HepG2 (cell line): Measurements from ENCODE around the gene LBR. TPM values are rescaled to one million over a fixed set of nuclear protein-coding genes. Genes with fewer than 3 reads are reported as not detected.

Source experiments
- AGO2 ChIP-seq: fragments of 200-400 bp; formaldehyde crosslinking; optimal IDR thresholded peaks from 2 replicates; pipeline ENCODE3; 2017; ENCODE audit warnings: mild to moderate bottlenecking, low read depth, low read length, moderate library complexity
- ARNT2 ChIP-seq: sonication (generic); formaldehyde crosslinking; IDR thresholded peaks from 2 replicates; pipeline ENCODE4 v1.8.0; 2022; ENCODE audit warnings: mild to moderate bottlenecking, low read depth, missing genetic modification reagents, moderate library complexity
- ATF7-NPFF ChIP-seq: sonication (generic); formaldehyde crosslinking; IDR thresholded peaks from 2 replicates; pipeline ENCODE4 v1.8.1; 2023; ENCODE audit warnings: mild to moderate bottlenecking, low read depth, missing genetic modification reagents, moderate library complexity
- CREB3 ChIP-seq: sonication (generic); formaldehyde crosslinking; IDR thresholded peaks from 2 replicates; pipeline ENCODE4 v1.5.0; 2020; ENCODE audit warnings: missing genetic modification reagents
- MAFK ChIP-seq, 2 experiments: IDR thresholded peaks in 1 of 2; conservative IDR thresholded peaks in 1 of 2; 2 replicates each; pipeline ENCODE4 v1.6.1; 2011; ENCODE audit warnings: improper control_type of control experiment in 2 of 2, low read length in 2 of 2
- MYNN ChIP-seq: sonication (generic); formaldehyde crosslinking; IDR thresholded peaks from 2 replicates; pipeline ENCODE4 v1.4.0; 2020; ENCODE audit warnings: mild to moderate bottlenecking, low read depth, missing genetic modification reagents
- POLR2AphosphoS2 ChIP-seq: IDR thresholded peaks from 2 replicates; pipeline ENCODE4 v1.6.1; 2011; ENCODE audit warnings: low read depth, low read length, improper control_type of control experiment
- SAFB2 ChIP-seq: sonication (generic); formaldehyde crosslinking; IDR thresholded peaks from 2 replicates; pipeline ENCODE4 v1.5.1; 2020; ENCODE audit warnings: missing genetic modification reagents, low read depth, mild to moderate bottlenecking, borderline replicate concordance
- SOX13 ChIP-seq, 3 experiments: fragments of 450-650 bp in 1 of 3; sonication (generic) in 1 of 3; formaldehyde crosslinking in 1 of 3; IDR thresholded peaks in 2 of 3; conservative IDR thresholded peaks in 1 of 3; 2 replicates each; pipeline versions ENCODE4 v1.5.0 to v1.6.1; 2016 to 2020; ENCODE audit warnings: antibody characterized with exemption in 1 of 3, mild to moderate bottlenecking in 1 of 3, missing compliant biosample characterization in 1 of 3, missing genetic modification reagents in 1 of 3, moderate library complexity in 1 of 3
- TCF12 ChIP-seq, 2 experiments: fragments of 450-650 bp in 1 of 2; sonication (generic) in 1 of 2; formaldehyde crosslinking in 1 of 2; IDR thresholded peaks; 2 replicates each; pipeline versions ENCODE4 v1.6.1 to v1.8.0; 2017 to 2022; ENCODE audit warnings: antibody characterized with exemption in 1 of 2, mild to moderate bottlenecking in 1 of 2, missing genetic modification reagents in 1 of 2, moderate library complexity in 1 of 2
- TGIF2 ChIP-seq: IDR thresholded peaks from 2 replicates; pipeline ENCODE4 v1.6.1; 2016; ENCODE audit warnings: control low read depth, missing compliant biosample characterization
- THAP11 ChIP-seq: IDR thresholded peaks from 2 replicates; pipeline ENCODE4 v1.6.1; 2016; ENCODE audit warnings: missing biosample characterization, missing genetic modification reagents
- U2AF2 ChIP-seq: fragments of 200-400 bp; formaldehyde crosslinking; IDR thresholded peaks from 2 replicates; pipeline ENCODE4 v1.6.1; 2017; ENCODE audit warnings: low read depth, mild to moderate bottlenecking, low read length
- ZC3H4 ChIP-seq: sonication (generic); formaldehyde crosslinking; IDR thresholded peaks from 2 replicates; pipeline ENCODE4 v1.4.0; 2020; ENCODE audit warnings: missing genetic modification reagents, borderline replicate concordance
- ZEB1 ChIP-seq: IDR thresholded peaks from 2 replicates; pipeline ENCODE4 v1.6.1; 2012; ENCODE audit warnings: mild to moderate bottlenecking, low read depth, inconsistent platforms; ENCODE audit not compliant: insufficient replicate concordance
- ZNF17 ChIP-seq: sonication (generic); formaldehyde crosslinking; IDR thresholded peaks from 2 replicates; pipeline ENCODE4 v1.5.0; 2020; ENCODE audit warnings: mild to moderate bottlenecking, missing genetic modification reagents
- ZNF18 ChIP-seq: sonication (generic); formaldehyde crosslinking; IDR thresholded peaks from 2 replicates; pipeline ENCODE4 v1.8.0; 2022; ENCODE audit warnings: mild to moderate bottlenecking, missing genetic modification reagents; ENCODE audit not compliant: insufficient replicate concordance
- ZNF326 ChIP-seq: sonication (generic); formaldehyde crosslinking; IDR thresholded peaks from 2 replicates; pipeline ENCODE4 v1.4.0; 2020; ENCODE audit warnings: missing genetic modification reagents, borderline replicate concordance
- ZNF510 ChIP-seq: sonication (generic); formaldehyde crosslinking; IDR thresholded peaks from 2 replicates; pipeline ENCODE4 v1.4.0; 2020; ENCODE audit warnings: low read depth, mild to moderate bottlenecking, missing genetic modification reagents
- ZNF549 ChIP-seq: sonication (generic); formaldehyde crosslinking; IDR thresholded peaks from 2 replicates; pipeline ENCODE4 v1.5.0; 2020; ENCODE audit warnings: missing genetic modification reagents
- ZNF660 ChIP-seq: sonication (generic); formaldehyde crosslinking; IDR thresholded peaks from 2 replicates; pipeline ENCODE4 v1.5.1; 2020; ENCODE audit warnings: mild to moderate bottlenecking, low read depth, missing genetic modification reagents, borderline replicate concordance
- ZNF674 ChIP-seq: sonication (generic); formaldehyde crosslinking; IDR thresholded peaks from 2 replicates; pipeline ENCODE4 v1.5.0; 2020; ENCODE audit warnings: low read depth, mild to moderate bottlenecking, missing genetic modification reagents
- polyA plus RNA-seq, 8 experiments: library from polyadenylated mRNA; depleted of rRNA in 3 of 8; stranded (reverse) in 7 of 8; unstranded in 1 of 8; fragments of >200 nt; fragmentation: Illumina TruSeq in 4 of 8; extraction: Trizol in 4 of 8; gene quantifications; 2 replicates each; pipeline versions ENCODE4 v1.2.1 to v1.2.3, GENCODE V29; 2011 to 2016; ENCODE audit warnings: low read depth in 4 of 8, missing spikeins in 1 of 8, mixed read lengths in 1 of 8; ENCODE audit not compliant: insufficient read depth in 1 of 8
- total RNA-seq, 5 experiments: library from RNA; depleted of rRNA; stranded (reverse); fragments of >200 nt; fragmentation: Illumina TruSeq; extraction: Trizol; gene quantifications; 2 replicates each; pipeline ENCODE4 v1.2.3, GENCODE V29; 2016; ENCODE audit warnings: low read depth in 1 of 5
- TF ChIP-seq, protein P1 (sequence below): IDR thresholded peaks from 2 replicates; pipeline ENCODE4 v1.6.1; 2016; ENCODE audit warnings: mild to moderate bottlenecking, missing biosample characterization, missing genetic modification reagents
- TF ChIP-seq, protein P2 (sequence below): sonication (generic); formaldehyde crosslinking; IDR thresholded peaks from 2 replicates; pipeline ENCODE4 v1.4.0; 2020; ENCODE audit warnings: missing genetic modification reagents, low read depth, mild to moderate bottlenecking, borderline replicate concordance

LBR gene
- total and polyA plus RNA-seq, 2 of the 13 experiments (the other 11 are each of a cell fraction or from before 2014, with no cell fraction given), result 38.9 to 76.7 TPM

DNA sequence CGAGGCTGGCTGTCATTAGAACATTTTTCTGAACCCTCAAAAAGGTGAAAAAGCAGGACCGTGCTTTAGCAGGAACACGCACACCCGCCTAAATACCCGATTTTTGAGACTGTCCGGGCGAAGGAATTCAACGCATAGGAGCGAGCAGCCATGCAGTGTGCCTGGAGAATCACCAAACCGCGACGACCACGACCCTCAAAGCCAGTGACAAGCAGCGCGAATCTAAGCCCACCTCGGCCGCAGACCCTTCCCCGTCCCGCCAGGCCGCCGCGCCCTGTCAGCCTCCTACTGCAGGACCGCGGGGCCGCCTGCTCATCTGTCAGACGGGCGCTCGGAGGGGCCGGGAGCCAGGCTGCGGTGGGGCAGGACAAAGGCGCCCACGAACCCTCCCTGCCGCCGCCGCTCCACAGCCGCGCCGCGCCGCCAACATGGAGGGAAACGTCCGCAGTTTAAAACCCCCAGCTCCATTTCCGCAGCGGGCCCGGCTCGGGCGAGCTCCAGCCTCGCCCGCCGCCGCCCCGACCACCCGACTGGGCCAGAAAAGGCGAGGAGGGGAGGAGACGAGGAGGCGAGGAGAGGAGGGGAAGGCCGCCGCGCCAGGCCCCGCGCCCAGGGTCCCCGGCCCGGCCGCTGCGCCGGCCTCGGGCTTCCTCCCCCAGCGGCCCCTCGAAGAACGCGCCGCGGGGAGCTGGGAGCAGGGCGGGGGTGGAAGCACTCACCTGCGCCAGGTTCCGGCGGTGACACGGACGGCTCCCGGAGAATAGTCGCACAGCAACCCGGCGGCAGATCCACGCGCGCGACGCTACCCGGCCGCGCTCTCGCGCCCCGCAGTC, at the start of gene LBR (continued):
- 0 out of 2 replicates have a peak, but pooled peaks have one; percentile 73 for TF ChIP-seq CREB3 (CRISPR knock-in tag)
- TF ChIP-seq AGO2, result peak; percentile 61
- TF ChIP-seq ZNF17 (CRISPR knock-in tag), result no peak
- TF ChIP-seq POLR2AphosphoS2, result no peak
- no peak for TF ChIP-seq ZNF674 (CRISPR knock-in tag)
- no peak for TF ChIP-seq ZNF18
- no peak for TF ChIP-seq ZNF549 (CRISPR knock-in tag)
- TF ChIP-seq THAP11 (CRISPR knock-in tag), result peak; percentile 19; the same call in 1 of the 2 replicates
- peak; percentile 51; the same call in 1 of the 2 replicates for TF ChIP-seq TGIF2 (CRISPR knock-in tag)
- TF ChIP-seq U2AF2, result no peak
- TF ChIP-seq ZNF660 (CRISPR knock-in tag), result no peak
- TF ChIP-seq ZNF326 (CRISPR knock-in tag), result no peak
- peak; percentile 53; the same call in 1 of the 2 replicates for TF ChIP-seq SAFB2 (CRISPR knock-in tag)
- TF ChIP-seq ZC3H4, result no peak
- no peak for TF ChIP-seq TCF12 (IDR thresholded peaks at IDR 0.05)
- TF ChIP-seq TCF12 (CRISPR knock-in tag; IDR thresholded peaks at IDR 0.05), result no peak
- TF ChIP-seq, protein P1, sequence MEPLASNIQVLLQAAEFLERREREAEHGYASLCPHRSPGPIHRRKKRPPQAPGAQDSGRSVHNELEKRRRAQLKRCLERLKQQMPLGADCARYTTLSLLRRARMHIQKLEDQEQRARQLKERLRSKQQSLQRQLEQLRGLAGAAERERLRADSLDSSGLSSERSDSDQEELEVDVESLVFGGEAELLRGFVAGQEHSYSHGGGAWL, result no peak; the same call in 1 of the 2 replicates
- TF ChIP-seq ATF7-NPFF (CRISPR knock-in tag), result peak; percentile 75; the same call in 1 of the 2 replicates
- TF ChIP-seq, protein P2, sequence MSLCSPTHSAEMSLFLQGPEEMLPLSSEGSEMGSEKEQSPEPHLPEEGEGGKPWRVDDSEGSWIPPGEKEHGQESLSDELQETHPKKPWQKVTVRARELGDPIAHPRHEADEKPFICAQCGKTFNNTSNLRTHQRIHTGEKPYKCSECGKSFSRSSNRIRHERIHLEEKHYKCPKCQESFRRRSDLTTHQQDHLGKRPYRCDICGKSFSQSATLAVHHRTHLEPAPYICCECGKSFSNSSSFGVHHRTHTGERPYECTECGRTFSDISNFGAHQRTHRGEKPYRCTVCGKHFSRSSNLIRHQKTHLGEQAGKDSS (CRISPR knock-in tag), result peak; percentile 41; the same call in 1 of the 2 replicates
- TF ChIP-seq SOX13 (IDR thresholded peaks at IDR 0.05), result no peak
- TF ChIP-seq SOX13 (CRISPR knock-in tag; conservative IDR thresholded peaks at IDR 0.05 in 1 of 2, IDR thresholded peaks at IDR 0.05 in 1 of 2), result no peak
- TF ChIP-seq ZNF510, result no peak
- no peak for TF ChIP-seq ZEB1
- peak; percentile 77; the same call in 1 of the 2 replicates for TF ChIP-seq ARNT2 (CRISPR knock-in tag)
- TF ChIP-seq MAFK (conservative IDR thresholded peaks at IDR 0.05 in 1 of 2, IDR thresholded peaks at IDR 0.05 in 1 of 2; ENCODE audit: low read length in 2 of 2), result no peak
- no peak for TF ChIP-seq MYNN (CRISPR knock-in tag)
